Left lung (tissue), 10 donors: ENCODE results near the gene KRTAP10-3. TPM values are rescaled to one million over a fixed set of nuclear protein-coding genes. Genes with fewer than 3 reads are reported as not detected.
"Not testable (repeated sequence)": the region's sequence is repeated elsewhere in the genome, so short reads cannot be mapped to it uniquely, and the experiment has no call there.

Experiments
- ATAC-seq: fragments of 200-7000 bp; cut with Tn5 transposase; one replicate; pipeline ENCODE4 v1.9.1; 2020; ENCODE audit warnings: moderate library complexity
- DNase-seq, 4 donors: peaks; one replicate each; pipeline ENCODE4 v3.0.0-alpha.2; 2013 to 2020
- H3K27ac ChIP-seq, 2 donors: fragments of 200-600 bp; sonication (generic) in 1 of 2; one replicate each; pipeline versions ENCODE4 v1.5.0 to v1.8.0; 2020 to 2021
- H3K27me3 ChIP-seq, 2 donors: fragments of 200-600 bp; sonication (generic) in 1 of 2; one replicate each; pipeline versions ENCODE4 v1.5.0 to v1.8.0; 2020 to 2021
- H3K36me3 ChIP-seq, 2 donors: fragments of 200-600 bp; sonication (generic) in 1 of 2; one replicate each; pipeline versions ENCODE4 v1.5.0 to v1.8.0; 2020 to 2021
- H3K4me1 ChIP-seq, 2 donors: fragments of 200-600 bp; one replicate each; pipeline ENCODE4 v1.8.0; 2021
- H3K4me3 ChIP-seq, 2 donors: fragments of 200-600 bp; sonication (generic) in 1 of 2; one replicate each; pipeline versions ENCODE4 v1.5.0 to v1.8.0; 2020 to 2021; ENCODE audit warnings: mild to moderate bottlenecking in 1 of 2
- H3K9me3 ChIP-seq, 2 donors: fragments of 200-600 bp; sonication (generic) in 1 of 2; one replicate each; pipeline versions ENCODE4 v1.5.0 to v1.8.0; 2020 to 2021
- CTCF ChIP-seq, 2 donors: fragments of 200-600 bp; sonication (generic) in 1 of 2; IDR thresholded peaks; one replicate each; pipeline versions ENCODE4 v1.5.0 to v1.8.0; 2021; ENCODE audit warnings: antibody characterized with exemption in 2 of 2
- intact Hi-C, 2 donors: fragments of 100-400 bp; cut with DNase I; formaldehyde crosslinking; loops; one replicate each; pipeline versions ENCODE4 v1.11.2 to v1.14.2; 2022
- polyA plus RNA-seq, 6 donors: library from polyadenylated mRNA; unstranded; fragments of 120-200 nt; gene quantifications; one replicate each; pipeline ENCODE4 v1.2.1, GENCODE V29; 2013; ENCODE audit not compliant: insufficient read length in 6 of 6
- total RNA-seq, 2 donors: library from RNA; stranded (reverse); fragmentation: NEBNext Ultra II Directional; extraction: Animal tissue kit (Norgen Biotek cat#: 25700); gene quantifications; one replicate each; pipeline ENCODE4 v1.2.1, GENCODE V29; 2021
- donor health status: DM: no; HTN: yes; CAD: no.
- donor health status: DM: no; HTN: no; CAD: no.

KRTAP10-3 gene
- total and polyA plus RNA-seq, 8 donors: not detected

- TF ChIP-seq CTCF (IDR thresholded peaks at IDR 0.05): no peak
- peaks cover 0 to 41% of the 10 kb centered on the region in 2 donors for H3K27me3 ChIP-seq
- no peak for DNase-seq
- no peak for ATAC-seq
- no peaks in the 10 kb centered on the region for H3K36me3 ChIP-seq
- H3K4me1 ChIP-seq: no peaks in the 10 kb centered on the region
- H3K27ac ChIP-seq: no peak overlapping the region
- peaks cover 0 to 22% of the 10 kb centered on the region in 2 donors for H3K9me3 ChIP-seq
- H3K4me3 ChIP-seq: no peak overlapping the region
- intact Hi-C loops: no loop called here
Measured at GRCh38 chr21:44576025-44576420, 17.4 kb upstream of the KRTAP10-3 start.

- Histone ChIP-seq H3K9me3 (peaks cover 0 to 17% of the 10 kb centered on the region in 2 donors), H3K4me3 (no peak overlapping the region), H3K27ac (no peak overlapping the region), H3K4me1 (no peaks in the 10 kb centered on the region), H3K27me3 (peaks cover 0 to 39% of the 10 kb centered on the region in 2 donors), H3K36me3 (no peaks in the 10 kb centered on the region)
- intact Hi-C loops: no loop called here
- DNase-seq (no peak), ATAC-seq (no peak)
- TF ChIP-seq CTCF (IDR thresholded peaks at IDR 0.05): no peak
Measured at GRCh38 chr21:44575307-44576024, 16.9 kb upstream of the KRTAP10-3 start.

GRCh38 chr21:44574457-44575306 lies 16.1 kb upstream of the KRTAP10-3 start:
- Histone ChIP-seq H3K27ac (no peak overlapping the region), H3K36me3 (no peaks in the 10 kb centered on the region), H3K27me3 (peaks cover 0 to 38% of the 10 kb centered on the region in 2 donors), H3K9me3 (peaks cover 0 to 16% of the 10 kb centered on the region in 2 donors), H3K4me3 (no peak overlapping the region), H3K4me1 (no peaks in the 10 kb centered on the region)
- no peak for TF ChIP-seq CTCF (IDR thresholded peaks at IDR 0.05)
- ATAC-seq (no peak), DNase-seq (no peak)
- intact Hi-C loops: no loop called here

GRCh38 chr21:44573630-44574456 lies 15.2 kb upstream of the KRTAP10-3 start, which contains the start of gene KRTAP10-4:
Gene KRTAP10-4 (plus strand): TSS chr21:44573729. CDS start chr21:44573759, 30 bp downstream.
- DNase-seq, intact Hi-C loops, H3K36me3 ChIP-seq, ATAC-seq, H3K27ac ChIP-seq, H3K4me3 ChIP-seq, H3K4me1 ChIP-seq: not testable (repeated sequence)
- peaks cover 0 to 35% of the 10 kb centered on the region in 2 donors for H3K27me3 ChIP-seq
- peaks cover 0 to 16% of the 10 kb centered on the region in 2 donors for H3K9me3 ChIP-seq

- no peaks in the 10 kb centered on the region for H3K36me3 ChIP-seq
- intact Hi-C loops: no loop called here
- no peak overlapping the region for H3K4me3 ChIP-seq
- no peak overlapping the region for H3K27ac ChIP-seq
- H3K27me3 ChIP-seq: peaks cover 0 to 43% of the 10 kb centered on the region in 2 donors
- peaks cover 0 to 14% of the 10 kb centered on the region in 2 donors for H3K9me3 ChIP-seq
- H3K4me1 ChIP-seq: no peaks in the 10 kb centered on the region
- no peak for TF ChIP-seq CTCF (IDR thresholded peaks at IDR 0.05)
- DNase-seq (no peak), ATAC-seq (no peak)
Measured at GRCh38 chr21:44572959-44573583, 14.5 kb upstream of the KRTAP10-3 start.
